Liver (tissue), 3 donors: Measurements from ENCODE around the gene SP140.
"Not testable (repeated sequence)": the region's sequence is repeated elsewhere in the genome, so short reads cannot be mapped to it uniquely, and the experiment has no call there.

Source experiments
- FOXA1 ChIP-seq: IDR thresholded peaks from 2 replicates; pipeline ENCODE4 v1.6.1; 2016; ENCODE audit warnings: antibody characterized with exemption
- GABPA ChIP-seq, 2 donors: IDR thresholded peaks in 1 of 2; conservative IDR thresholded peaks in 1 of 2; 2 replicates each; pipeline ENCODE4 v1.6.1; 2016; ENCODE audit warnings: antibody characterized with exemption in 2 of 2, mild to moderate bottlenecking in 1 of 2, moderate library complexity in 1 of 2
- MAX ChIP-seq: IDR thresholded peaks from 2 replicates; pipeline ENCODE4 v1.6.1; 2016; ENCODE audit warnings: antibody characterized with exemption
- REST ChIP-seq: IDR thresholded peaks from 2 replicates; pipeline ENCODE4 v1.6.1; 2016; ENCODE audit warnings: antibody characterized with exemption, mild to moderate bottlenecking
- TAF1 ChIP-seq: conservative IDR thresholded peaks from 2 replicates; pipeline ENCODE4 v1.6.1; 2016; ENCODE audit warnings: antibody characterized with exemption, mild to moderate bottlenecking
- YY1 ChIP-seq: IDR thresholded peaks from 2 replicates; pipeline ENCODE4 v1.6.1; 2016; ENCODE audit warnings: antibody characterized with exemption, mild to moderate bottlenecking
- TF ChIP-seq, protein P1 (sequence below): IDR thresholded peaks from 2 replicates; pipeline ENCODE4 v1.6.1; 2016; ENCODE audit warnings: antibody characterized with exemption
- TF ChIP-seq, protein P2 (sequence below): fragments of 150-350 bp; IDR thresholded peaks from 2 replicates; pipeline ENCODE4 v1.5.1; 2017; ENCODE audit warnings: improper control_type of control experiment, low read depth, low read length; ENCODE audit not compliant: missing input control
- donor health status: healthy.
- donor health status: healthy.

GRCh38 chr2:230311634-230312033 lies 86.1 kb downstream of the SP140 start:
- TF ChIP-seq REST; YY1; TAF1; GABPA (IDR thresholded peaks at IDR 0.05 in 1 of 2, conservative IDR thresholded peaks at IDR 0.05 in 1 of 2); FOXA1; MAX: not testable (repeated sequence)
- TF ChIP-seq, protein P1, sequence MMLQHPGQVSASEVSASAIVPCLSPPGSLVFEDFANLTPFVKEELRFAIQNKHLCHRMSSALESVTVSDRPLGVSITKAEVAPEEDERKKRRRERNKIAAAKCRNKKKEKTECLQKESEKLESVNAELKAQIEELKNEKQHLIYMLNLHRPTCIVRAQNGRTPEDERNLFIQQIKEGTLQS = not testable (repeated sequence)
- TF ChIP-seq, protein P2, sequence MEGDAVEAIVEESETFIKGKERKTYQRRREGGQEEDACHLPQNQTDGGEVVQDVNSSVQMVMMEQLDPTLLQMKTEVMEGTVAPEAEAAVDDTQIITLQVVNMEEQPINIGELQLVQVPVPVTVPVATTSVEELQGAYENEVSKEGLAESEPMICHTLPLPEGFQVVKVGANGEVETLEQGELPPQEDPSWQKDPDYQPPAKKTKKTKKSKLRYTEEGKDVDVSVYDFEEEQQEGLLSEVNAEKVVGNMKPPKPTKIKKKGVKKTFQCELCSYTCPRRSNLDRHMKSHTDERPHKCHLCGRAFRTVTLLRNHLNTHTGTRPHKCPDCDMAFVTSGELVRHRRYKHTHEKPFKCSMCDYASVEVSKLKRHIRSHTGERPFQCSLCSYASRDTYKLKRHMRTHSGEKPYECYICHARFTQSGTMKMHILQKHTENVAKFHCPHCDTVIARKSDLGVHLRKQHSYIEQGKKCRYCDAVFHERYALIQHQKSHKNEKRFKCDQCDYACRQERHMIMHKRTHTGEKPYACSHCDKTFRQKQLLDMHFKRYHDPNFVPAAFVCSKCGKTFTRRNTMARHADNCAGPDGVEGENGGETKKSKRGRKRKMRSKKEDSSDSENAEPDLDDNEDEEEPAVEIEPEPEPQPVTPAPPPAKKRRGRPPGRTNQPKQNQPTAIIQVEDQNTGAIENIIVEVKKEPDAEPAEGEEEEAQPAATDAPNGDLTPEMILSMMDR = not testable (repeated sequence)
